Measurements from ENCODE around the gene ITGA11. TPM values are rescaled to one million over a fixed set of nuclear protein-coding genes. Genes with fewer than 3 reads are reported as not detected.

Gene ITGA11
- total RNA-seq, 2 donors from 2014 or later, result 246 to 360 TPM

DNA sequence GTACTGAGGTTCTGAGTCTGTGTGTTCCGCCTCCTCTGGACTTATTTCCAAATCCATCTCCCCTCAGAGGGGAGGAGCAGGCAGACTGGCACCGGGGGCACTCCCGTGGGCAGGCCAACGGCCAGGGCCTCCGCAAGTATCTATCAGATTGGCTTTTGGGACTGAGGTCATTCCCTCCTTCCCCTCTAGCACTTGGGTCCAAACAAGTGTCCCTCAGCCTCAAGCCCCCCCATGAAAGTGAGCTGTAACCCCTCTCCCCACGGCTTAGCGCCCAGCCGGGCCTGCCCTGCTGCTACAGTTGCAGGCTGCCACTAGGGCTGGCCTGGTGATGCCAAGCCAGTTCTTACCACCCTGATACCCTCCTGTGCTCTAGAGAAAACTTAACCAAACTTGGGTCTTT, 17.4 kb downstream of the ITGA11 start:
- H3K27ac ChIP-seq, result no peak overlapping the region
- DNase-seq (ENCODE audit: low spot score) (no peak), ATAC-seq (ENCODE audit: insufficient number of reproducible peaks, low FRiP score, low read depth) (no peak)
- H3K36me3 ChIP-seq, result peaks cover 6% of the 10 kb centered on the region
- no peak overlapping the region for H3K4me3 ChIP-seq
- no peaks in the 10 kb centered on the region for H3K27me3 ChIP-seq (replicated peaks; ENCODE audit: insufficient read depth)
- no peaks in the 10 kb centered on the region for H3K9me3 ChIP-seq
- TF ChIP-seq, protein P1, sequence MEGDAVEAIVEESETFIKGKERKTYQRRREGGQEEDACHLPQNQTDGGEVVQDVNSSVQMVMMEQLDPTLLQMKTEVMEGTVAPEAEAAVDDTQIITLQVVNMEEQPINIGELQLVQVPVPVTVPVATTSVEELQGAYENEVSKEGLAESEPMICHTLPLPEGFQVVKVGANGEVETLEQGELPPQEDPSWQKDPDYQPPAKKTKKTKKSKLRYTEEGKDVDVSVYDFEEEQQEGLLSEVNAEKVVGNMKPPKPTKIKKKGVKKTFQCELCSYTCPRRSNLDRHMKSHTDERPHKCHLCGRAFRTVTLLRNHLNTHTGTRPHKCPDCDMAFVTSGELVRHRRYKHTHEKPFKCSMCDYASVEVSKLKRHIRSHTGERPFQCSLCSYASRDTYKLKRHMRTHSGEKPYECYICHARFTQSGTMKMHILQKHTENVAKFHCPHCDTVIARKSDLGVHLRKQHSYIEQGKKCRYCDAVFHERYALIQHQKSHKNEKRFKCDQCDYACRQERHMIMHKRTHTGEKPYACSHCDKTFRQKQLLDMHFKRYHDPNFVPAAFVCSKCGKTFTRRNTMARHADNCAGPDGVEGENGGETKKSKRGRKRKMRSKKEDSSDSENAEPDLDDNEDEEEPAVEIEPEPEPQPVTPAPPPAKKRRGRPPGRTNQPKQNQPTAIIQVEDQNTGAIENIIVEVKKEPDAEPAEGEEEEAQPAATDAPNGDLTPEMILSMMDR (IDR thresholded peaks at IDR 0.05), result no peak
- peaks cover 18 to 75% of the 10 kb centered on the region in 2 donors for H3K4me1 ChIP-seq (ENCODE audit: control insufficient read depth in 1 of 2, low read depth in 2 of 2)

- no peak for ATAC-seq (ENCODE audit: insufficient number of reproducible peaks, low FRiP score, low read depth)
- peaks cover 6% of the 10 kb centered on the region for H3K36me3 ChIP-seq
- no peak overlapping the region for H3K4me3 ChIP-seq
- peaks cover 14 to 74% of the 10 kb centered on the region in 2 donors for H3K4me1 ChIP-seq (ENCODE audit: control insufficient read depth in 1 of 2, low read depth in 2 of 2)
- TF ChIP-seq, protein P1 (IDR thresholded peaks at IDR 0.05), result no peak
- H3K9me3 ChIP-seq, result no peaks in the 10 kb centered on the region
- no peaks in the 10 kb centered on the region for H3K27me3 ChIP-seq (replicated peaks; ENCODE audit: insufficient read depth)
- DNase-seq (ENCODE audit: low spot score), result no peak
- H3K27ac ChIP-seq, result peak overlapping the region in 1 of 2 donors; percentile 35
Measured at GRCh38 chr15:68414206-68414555, 17.8 kb downstream of the ITGA11 start.

- Histone ChIP-seq H3K36me3 (peaks cover 6% of the 10 kb centered on the region), H3K4me1 (ENCODE audit: control insufficient read depth in 1 of 2, low read depth in 2 of 2) (peaks cover 9 to 74% of the 10 kb centered on the region in 2 donors), H3K9me3 (no peaks in the 10 kb centered on the region), H3K27ac (peak overlapping the region in 1 of 2 donors; percentile 35), H3K27me3 (replicated peaks; ENCODE audit: insufficient read depth) (no peaks in the 10 kb centered on the region), H3K4me3 (no peak overlapping the region)
- ATAC-seq (ENCODE audit: insufficient number of reproducible peaks, low FRiP score, low read depth) (no peak), DNase-seq (ENCODE audit: low spot score) (no peak)
- TF ChIP-seq, protein P1 (IDR thresholded peaks at IDR 0.05), result no peak
Measured at GRCh38 chr15:68413363-68414205, 18.4 kb downstream of the ITGA11 start.

DNA sequence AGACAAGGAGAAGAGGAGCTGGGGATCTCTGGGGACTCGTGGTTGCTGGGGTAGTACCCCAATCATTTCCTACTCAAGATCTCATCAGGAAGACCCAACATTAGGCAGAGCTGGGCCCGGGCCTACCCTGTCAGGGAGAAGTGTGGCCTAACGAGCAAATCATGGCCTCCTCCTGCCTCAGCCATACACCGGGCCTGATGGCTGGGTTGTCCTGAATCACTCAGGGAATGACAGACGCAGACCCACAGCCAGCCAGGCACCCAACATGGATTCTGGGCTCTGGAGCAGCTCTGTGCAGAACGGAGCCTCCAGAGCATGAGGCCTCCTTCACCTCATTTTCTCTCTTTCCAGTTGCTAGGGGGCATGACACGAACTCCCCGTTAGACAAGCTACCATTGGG, 19.7 kb downstream of the ITGA11 start:
- TF ChIP-seq, protein P1 (IDR thresholded peaks at IDR 0.05), result no peak
- Histone ChIP-seq H3K36me3 (peaks cover 6% of the 10 kb centered on the region), H3K27ac (no peak overlapping the region), H3K4me1 (ENCODE audit: control insufficient read depth in 1 of 2, low read depth in 2 of 2) (peaks cover 9 to 76% of the 10 kb centered on the region in 2 donors), H3K9me3 (no peaks in the 10 kb centered on the region), H3K27me3 (replicated peaks; ENCODE audit: insufficient read depth) (no peaks in the 10 kb centered on the region), H3K4me3 (no peak overlapping the region)
- ATAC-seq (ENCODE audit: insufficient number of reproducible peaks, low FRiP score, low read depth), result no peak
- DNase-seq (ENCODE audit: low spot score), result no peak

- DNase-seq (ENCODE audit: low spot score), result no peak
- H3K27ac ChIP-seq, result peak overlapping the region in 1 of 2 donors; percentile 12
Measured at GRCh38 chr15:68411735-68412134, 20.2 kb downstream of the ITGA11 start.

More at GRCh38 chr15:68411735-68412134, 20.2 kb downstream of the ITGA11 start:
- no peak for ATAC-seq (ENCODE audit: insufficient number of reproducible peaks, low FRiP score, low read depth)
- Histone ChIP-seq H3K9me3 (no peaks in the 10 kb centered on the region), H3K4me1 (ENCODE audit: control insufficient read depth in 1 of 2, low read depth in 2 of 2) (peaks cover 9 to 78% of the 10 kb centered on the region in 2 donors), H3K36me3 (peaks cover 6% of the 10 kb centered on the region), H3K27me3 (replicated peaks; ENCODE audit: insufficient read depth) (no peaks in the 10 kb centered on the region), H3K4me3 (no peak overlapping the region)
- TF ChIP-seq, protein P1 (IDR thresholded peaks at IDR 0.05), result no peak
